ENCODE results near the gene VTI1A. TPM values are rescaled to one million over a fixed set of nuclear protein-coding genes. Genes with fewer than 3 reads are reported as not detected.
A peak's percentile ranks its signal among the peaks of the same experiment; 100 is the strongest.

VTI1A gene
- total and polyA plus RNA-seq, 2 of the 13 experiments (the other 11 are each of a cell fraction or from before 2014, with no cell fraction given): 11.7 to 32.7 TPM

DNA sequence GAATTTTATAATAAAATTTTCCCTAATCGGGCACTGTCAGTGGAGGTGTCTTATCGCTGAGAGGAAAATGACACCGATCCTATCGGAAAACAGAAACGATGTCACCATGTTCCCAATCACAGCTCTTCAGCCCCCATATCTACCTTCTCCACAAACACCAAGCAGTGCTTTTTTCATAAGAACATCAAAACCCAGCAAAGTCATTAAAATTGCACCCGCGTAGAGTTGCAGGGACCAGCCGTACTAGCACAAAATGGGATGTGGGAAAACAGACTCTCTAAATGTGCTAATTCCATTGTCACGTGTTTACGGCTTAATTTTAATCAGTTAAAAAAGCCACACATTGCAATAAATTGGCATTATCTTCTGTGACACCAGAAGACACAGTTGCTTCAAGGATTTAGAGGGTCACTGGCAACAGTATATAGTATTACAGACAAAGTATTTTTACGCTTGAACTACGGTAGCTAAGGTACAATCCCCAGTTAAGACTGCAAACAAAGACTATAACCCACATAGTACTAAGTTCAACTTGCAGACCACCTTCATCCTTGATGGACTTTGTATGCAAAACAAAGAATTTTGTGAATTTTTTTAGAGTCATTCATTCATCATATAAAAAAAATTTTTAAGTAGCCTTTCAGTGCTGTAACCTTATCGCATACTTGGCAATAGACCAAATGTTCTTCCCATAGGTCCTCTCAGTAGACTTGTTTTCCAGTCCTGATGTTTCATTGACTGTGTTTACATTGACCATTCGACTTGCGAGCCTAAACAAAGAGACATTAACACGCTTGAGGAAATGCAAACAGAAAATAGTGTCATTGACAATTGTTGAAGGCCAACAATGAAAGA is 116.0 kb downstream of the VTI1A start (continued):
- peak; percentile 66; the same call in 1 of the 2 replicates for TF ChIP-seq ZBTB7B (CRISPR knock-in tag; IDR thresholded peaks at IDR 0.05)
- TF ChIP-seq ZNF362 (CRISPR knock-in tag; IDR thresholded peaks at IDR 0.05; ENCODE audit: borderline replicate concordance): peak; percentile 78; the same call in 1 of the 2 replicates
- no peak for TF ChIP-seq ZNF83 (CRISPR knock-in tag; IDR thresholded peaks at IDR 0.05; ENCODE audit: borderline replicate concordance)
- TF ChIP-seq FOXA1 (IDR thresholded peaks at IDR 0.05): peak; percentile 92
- TF ChIP-seq FOXA1 (CRISPR knock-in tag; IDR thresholded peaks at IDR 0.05): peak; percentile 96
- TF ChIP-seq, protein P1, sequence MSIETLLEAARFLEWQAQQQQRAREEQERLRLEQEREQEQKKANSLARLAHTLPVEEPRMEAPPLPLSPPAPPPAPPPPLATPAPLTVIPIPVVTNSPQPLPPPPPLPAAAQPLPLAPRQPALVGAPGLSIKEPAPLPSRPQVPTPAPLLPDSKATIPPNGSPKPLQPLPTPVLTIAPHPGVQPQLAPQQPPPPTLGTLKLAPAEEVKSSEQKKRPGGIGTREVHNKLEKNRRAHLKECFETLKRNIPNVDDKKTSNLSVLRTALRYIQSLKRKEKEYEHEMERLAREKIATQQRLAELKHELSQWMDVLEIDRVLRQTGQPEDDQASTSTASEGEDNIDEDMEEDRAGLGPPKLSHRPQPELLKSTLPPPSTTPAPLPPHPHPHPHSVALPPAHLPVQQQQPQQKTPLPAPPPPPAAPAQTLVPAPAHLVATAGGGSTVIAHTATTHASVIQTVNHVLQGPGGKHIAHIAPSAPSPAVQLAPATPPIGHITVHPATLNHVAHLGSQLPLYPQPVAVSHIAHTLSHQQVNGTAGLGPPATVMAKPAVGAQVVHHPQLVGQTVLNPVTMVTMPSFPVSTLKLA (IDR thresholded peaks at IDR 0.05): 0 out of 2 replicates have a peak, but pooled peaks have one; percentile 25
- TF ChIP-seq REPIN1 (CRISPR knock-in tag; IDR thresholded peaks at IDR 0.05; ENCODE audit: borderline replicate concordance, low read depth): 0 out of 2 replicates have a peak, but pooled peaks have one; percentile 24
- TF ChIP-seq TARDBP (CRISPR knock-in tag; IDR thresholded peaks at IDR 0.05): peak; percentile 53; the same call in 1 of the 2 replicates
- peak; percentile 95 for TF ChIP-seq HMG20A (CRISPR knock-in tag; IDR thresholded peaks at IDR 0.05; ENCODE audit: borderline replicate concordance)

DNA sequence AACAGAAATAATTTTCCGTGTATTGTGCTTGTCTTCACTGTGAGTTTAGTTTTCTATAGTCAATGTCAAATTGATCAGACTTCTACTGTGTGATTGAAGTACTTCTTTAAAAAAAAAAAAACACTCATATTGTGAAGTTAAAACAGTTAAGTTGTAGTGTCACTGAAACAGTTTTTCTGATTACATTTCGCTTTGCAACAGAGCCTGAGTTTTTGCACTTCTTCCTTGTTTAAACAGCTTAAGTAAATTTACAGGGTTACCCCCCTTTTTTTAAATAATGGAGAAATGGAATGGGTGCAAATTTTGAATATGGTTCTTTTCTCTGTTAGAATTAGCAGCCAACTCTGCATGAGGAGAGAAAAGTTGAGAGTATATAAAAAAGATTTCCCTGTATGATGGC is 117.3 kb downstream of the VTI1A start:
- no TSS peak for BruUV-seq (replicated peaks)
- CTCF ChIA-PET (ENCODE audit: low intra/inter-chr PET ratio, low total read pairs): no interaction called here
- intact Hi-C loops (cut with micrococcal nuclease; ENCODE audit: unreplicated experiment) (loop anchor here (2.0 to 10.0 kb wide), 5 partner anchors 150 to 510 kb away; no protein-coding TSS in a partner anchor), in situ Hi-C loops (cut with HindIII; ENCODE audit: extremely low pct_ligation_motif_present, low pct_unique_long_range_greater_than_20kb) (loop anchor here (10.0 to 25.0 kb wide), 3 partner anchors 390 to 820 kb away; partner anchors contain the start of gene TCF7L2)
- H3K4me1 ChIP-seq (ENCODE audit: insufficient read depth, low read length): peaks cover 54% of the 10 kb centered on the region
- no peaks in the 10 kb centered on the region for H3K79me2 ChIP-seq (ENCODE audit: insufficient read depth, low read length)
- H3K9me3 ChIP-seq (ENCODE audit: low read length): no peaks in the 10 kb centered on the region
- WGBS (ENCODE audit: low lambda C conversion rate): 7% methylated on average over 2 of the region's 2 CpGs
- FAIRE-seq: no peak
- H3K36me3 ChIP-seq (replicated peaks in 1 of 2; ENCODE audit: control insufficient read depth in 1 of 2, insufficient read depth in 2 of 2, low read length in 2 of 2): no peaks in the 10 kb centered on the region
- POLR2A ChIA-PET: no interaction called here
- H2AFZ ChIP-seq (ENCODE audit: low read length): no peak overlapping the region
- no peaks in the 10 kb centered on the region for H3K27me3 ChIP-seq (ENCODE audit: control insufficient read depth in 1 of 2, insufficient read depth in 2 of 2, low read length in 2 of 2)
- DNase-seq (ENCODE audit: low spot score): peak; percentile 38
- H3K4me3 ChIP-seq (replicated peaks in 1 of 3; ENCODE audit: insufficient read depth in 1 of 3, low read depth in 2 of 3, low read length in 3 of 3): peak overlapping the region in 1 of 3 experiments; percentile 31; a peak in 1 of 6 replicates
- H4K20me1 ChIP-seq (ENCODE audit: insufficient read depth, low read length): no peaks in the 10 kb centered on the region
- no peak overlapping the region for H3K9ac ChIP-seq (ENCODE audit: insufficient read depth, low read depth, low read length)
- peak overlapping the region; percentile 84 for H3K27ac ChIP-seq (ENCODE audit: extremely low read length, insufficient read depth, low read length)
- H3K4me2 ChIP-seq (ENCODE audit: low read depth, low read length): peak overlapping the region; percentile 76
- ATAC-seq: no peak
- TF ChIP-seq KAT2B (IDR thresholded peaks at IDR 0.05; ENCODE audit: borderline replicate concordance, low read depth, low read length): no peak
- TF ChIP-seq HCFC1 (IDR thresholded peaks at IDR 0.05; ENCODE audit: low read depth, low read length): no peak
- no peak for TF ChIP-seq HDAC2 (CRISPR knock-in tag; IDR thresholded peaks at IDR 0.05)
- peak; percentile 36; the same call in 1 of the 2 replicates for TF ChIP-seq MED1 (CRISPR knock-in tag; IDR thresholded peaks at IDR 0.05)
- TF ChIP-seq KLF12 (CRISPR knock-in tag; IDR thresholded peaks at IDR 0.05; ENCODE audit: borderline replicate concordance): no peak
- TF ChIP-seq ZNF101 (CRISPR knock-in tag; IDR thresholded peaks at IDR 0.05; ENCODE audit: borderline replicate concordance, low read depth): no peak
- no peak for TF ChIP-seq CCDC6 (CRISPR knock-in tag; IDR thresholded peaks at IDR 0.05)
- no peak for TF ChIP-seq SRSF9 (IDR thresholded peaks at IDR 0.05; ENCODE audit: borderline replicate concordance, insufficient read depth, low read depth, low read length, poor library complexity, severe bottlenecking)
- no peak for TF ChIP-seq MBD4 (IDR thresholded peaks at IDR 0.05; ENCODE audit: borderline replicate concordance, low read length)
- TF ChIP-seq GTF3A (CRISPR knock-in tag; conservative IDR thresholded peaks at IDR 0.05): no peak
- TF ChIP-seq ZBTB2 (CRISPR knock-in tag; IDR thresholded peaks at IDR 0.05; ENCODE audit: low read depth): no peak

Data from HepG2 (cell line).